Epithelial cell of umbilical artery (primary cell): ENCODE measurements around the gene NAT10. TPM values are rescaled to one million over a fixed set of nuclear protein-coding genes. Genes with fewer than 3 reads are reported as not detected.

Experiments used
- total RNA-seq: library from RNA; depleted of rRNA; stranded (reverse); fragments of >200 nt; gene quantifications from 2 replicates; pipeline ENCODE4 v1.2.3, GENCODE V29; 2014

NAT10 gene
- 14.6 and 16.6 TPM in 2 replicates for total RNA-seq

GRCh38 chr11:34105079-34105956 lies at the start of gene NAT10:
TSS of gene NAT10 (plus strand) at chr11:34105629. CDS start at chr11:34108226, 2,597 bp downstream.

Other genes starting within 250 kb of the NAT10 start
- gene LMO2, start 213.6 kb upstream of the NAT10 start, total RNA-seq: 27.0 and 42.7 TPM in 2 replicates
- gene CAPRIN1, start 53.9 kb upstream of the NAT10 start, total RNA-seq: 154 and 171 TPM in 2 replicates